Occipital lobe (tissue), 2 donors: ENCODE data around the gene EIF3I. TPM values are rescaled to one million over a fixed set of nuclear protein-coding genes. Genes with fewer than 3 reads are reported as not detected.

Experiments
- DNase-seq: peaks from one replicate; lab custom pipeline; 2025; lab: John Stamatoyannopoulos, UW
- total RNA-seq: library from RNA; depleted of rRNA; stranded (reverse); fragments of >200 nt; gene quantifications from one replicate; pipeline ENCODE4 v1.2.3, GENCODE V29; 2014

The EIF3I gene
- total RNA-seq: 79.7 TPM

DNA sequence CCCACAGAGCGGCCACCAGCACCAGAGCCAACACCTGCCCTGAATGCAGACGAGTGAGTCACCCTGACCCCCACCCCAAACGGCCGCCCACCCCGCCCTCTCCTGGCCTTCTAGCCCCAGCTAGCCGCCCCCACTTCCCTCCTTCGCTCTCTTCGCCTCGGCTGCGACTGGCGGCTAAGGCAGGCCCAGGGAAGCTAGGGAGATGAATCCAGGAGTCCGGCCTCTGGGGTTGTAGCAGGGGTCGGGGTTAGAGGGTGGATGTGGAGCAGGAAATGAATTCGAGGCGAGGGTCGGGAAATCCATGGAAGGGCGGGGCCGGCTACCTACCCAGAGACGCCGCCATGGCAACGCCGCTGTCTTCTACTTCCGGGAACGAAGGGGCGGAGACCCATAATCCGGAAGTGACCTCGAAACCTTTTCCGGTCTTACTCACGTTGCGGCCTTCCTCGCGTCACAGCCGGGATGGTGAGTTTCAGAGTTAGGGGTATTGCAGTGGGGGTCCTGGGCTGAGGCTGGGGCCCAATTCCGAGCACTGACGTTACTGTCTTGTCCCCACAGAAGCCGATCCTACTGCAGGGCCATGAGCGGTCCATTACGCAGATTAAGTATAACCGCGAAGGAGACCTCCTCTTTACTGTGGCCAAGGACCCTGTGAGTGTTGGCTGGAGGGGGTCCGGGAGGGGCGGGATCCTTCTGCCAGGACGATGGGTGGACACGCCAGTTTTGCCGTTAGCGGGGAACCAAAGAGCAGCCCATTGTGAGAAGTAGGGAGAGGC is at the start of gene EIF3I, which contains the start of gene TMEM234:
EIF3I (plus strand) TSS at position 428 of the 776 bp plus-strand sequence; CDS start at position 463, 35 bp downstream.
TMEM234 (minus strand) TSS at position 374 of the 776 bp plus-strand sequence; CDS start at position 343, 31 bp downstream.
- DNase-seq: peak; percentile 90

DNA sequence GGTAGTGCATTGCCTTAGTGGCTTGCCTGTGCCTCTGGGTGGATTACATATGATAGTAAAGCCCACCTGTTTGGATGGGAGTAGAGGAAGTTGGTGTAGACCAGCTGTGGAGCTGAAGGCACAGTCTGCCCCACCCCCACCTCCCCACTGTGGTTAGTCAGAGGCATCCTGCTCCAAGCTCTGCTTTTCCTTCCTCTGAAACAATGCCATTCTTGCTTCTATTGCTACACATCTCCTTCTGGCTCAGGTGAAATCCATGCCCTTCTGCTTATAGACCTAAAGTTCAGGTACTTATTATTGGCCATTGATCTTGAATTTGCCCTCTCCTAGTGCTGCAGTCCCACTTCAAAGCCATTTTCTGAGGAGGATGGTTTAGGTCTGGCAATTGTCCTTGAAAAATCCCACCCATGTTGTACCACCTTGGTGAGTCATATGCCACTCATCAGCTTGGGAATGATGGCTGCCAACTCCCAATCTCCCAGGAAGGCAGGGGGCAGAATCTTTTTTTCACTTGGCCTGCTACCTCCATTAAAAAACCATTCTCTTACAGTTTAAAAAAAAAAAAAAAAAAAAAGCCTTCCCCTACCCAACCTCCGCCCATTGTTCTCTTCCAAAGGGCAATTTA is 49.5 kb upstream of the EIF3I start:
- no peak for DNase-seq

DNA sequence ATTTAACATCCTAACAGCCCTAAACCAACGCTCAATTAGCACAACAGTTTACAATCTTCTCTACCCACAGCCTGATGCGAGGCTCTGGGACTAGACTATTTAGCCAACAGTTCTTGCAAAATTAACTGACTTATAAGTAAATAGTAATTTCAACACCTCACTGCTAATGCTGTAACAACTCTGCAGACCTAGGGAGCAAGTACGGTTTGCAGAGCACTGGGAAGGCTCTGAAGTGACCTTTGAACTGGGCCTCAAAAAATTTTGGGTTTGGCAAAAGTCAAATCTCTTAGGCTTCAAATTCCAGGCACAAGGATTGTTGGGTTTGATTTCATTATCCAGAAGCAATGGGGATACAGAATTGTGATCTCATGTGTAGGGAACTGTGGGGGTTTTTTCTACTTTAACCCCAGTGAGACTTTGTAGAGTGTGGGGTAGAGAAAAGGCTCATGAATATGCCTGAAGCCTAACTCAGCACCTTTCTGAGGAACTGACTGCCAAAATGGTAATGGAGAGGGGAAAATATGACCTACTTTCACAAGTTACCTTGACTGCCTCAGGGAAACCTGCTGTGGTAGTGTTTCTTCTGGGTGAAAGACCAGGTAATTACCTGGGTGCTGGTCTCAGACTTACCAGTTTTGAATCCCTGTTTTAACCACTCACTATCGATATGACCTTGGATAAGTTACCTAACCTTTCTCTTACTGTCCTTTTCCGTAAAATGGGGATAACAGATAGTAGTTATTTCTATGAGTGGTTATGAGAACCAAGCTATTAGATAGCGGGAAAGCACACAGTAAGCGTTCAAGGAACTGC is 43.6 kb upstream of the EIF3I start:
- DNase-seq: no peak

DNA sequence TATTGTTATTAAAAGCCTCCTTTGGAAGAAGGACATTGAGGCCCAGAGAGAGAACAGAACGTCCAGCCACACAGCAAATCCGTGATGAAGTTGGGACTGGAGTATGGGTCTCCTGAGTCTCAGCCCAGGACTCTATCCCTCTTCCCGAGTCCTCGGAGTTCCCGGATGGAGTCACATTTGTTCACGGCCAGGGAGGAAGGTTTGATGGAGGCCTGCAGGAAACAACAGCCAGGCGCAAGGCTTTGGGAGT is 43.1 kb upstream of the EIF3I start:
- DNase-seq: no peak

DNA sequence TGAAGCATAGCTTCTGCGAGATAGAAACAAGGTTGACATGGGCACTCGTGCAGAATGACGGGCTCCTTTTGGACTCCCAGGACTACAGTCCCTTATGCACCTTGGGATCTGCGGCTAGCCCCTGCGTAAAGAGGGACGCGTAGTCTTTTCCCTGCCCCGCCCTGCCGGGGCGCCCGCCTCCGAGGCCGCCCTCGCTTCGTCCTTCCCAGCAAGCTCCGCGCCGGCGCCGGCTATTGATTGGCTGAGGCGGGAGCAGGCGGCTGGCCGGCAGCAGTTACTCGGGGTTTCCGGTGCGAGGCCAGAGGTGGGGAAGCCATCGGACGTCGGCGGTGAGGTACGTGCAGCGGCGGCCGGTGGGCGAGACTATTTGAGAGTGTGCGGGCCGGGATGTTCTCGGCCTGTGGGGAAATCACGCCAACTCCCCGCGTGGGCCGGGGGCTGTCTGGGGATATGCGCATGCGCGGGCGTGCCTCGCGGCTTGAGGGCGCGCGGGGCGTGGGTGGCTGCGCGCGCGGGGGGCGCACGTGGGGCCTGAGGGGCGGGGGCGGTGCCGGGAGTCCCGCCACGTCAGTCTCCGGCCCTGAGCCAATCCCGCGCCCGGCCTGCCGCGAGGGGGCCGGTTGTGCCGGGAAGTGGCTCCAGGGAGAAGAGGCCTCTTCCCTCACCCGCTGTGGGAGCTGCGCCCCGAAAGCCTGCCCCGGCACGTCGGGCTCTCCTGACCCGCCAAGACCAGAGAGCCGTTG is 42.6 kb upstream of the EIF3I start, which contains the start of gene TXLNA:
TXLNA (plus strand) TSS at position 233 of the 743 bp plus-strand sequence. CDS start 671 bp downstream, outside the sequence.
- peak; percentile 91 for DNase-seq

DNA sequence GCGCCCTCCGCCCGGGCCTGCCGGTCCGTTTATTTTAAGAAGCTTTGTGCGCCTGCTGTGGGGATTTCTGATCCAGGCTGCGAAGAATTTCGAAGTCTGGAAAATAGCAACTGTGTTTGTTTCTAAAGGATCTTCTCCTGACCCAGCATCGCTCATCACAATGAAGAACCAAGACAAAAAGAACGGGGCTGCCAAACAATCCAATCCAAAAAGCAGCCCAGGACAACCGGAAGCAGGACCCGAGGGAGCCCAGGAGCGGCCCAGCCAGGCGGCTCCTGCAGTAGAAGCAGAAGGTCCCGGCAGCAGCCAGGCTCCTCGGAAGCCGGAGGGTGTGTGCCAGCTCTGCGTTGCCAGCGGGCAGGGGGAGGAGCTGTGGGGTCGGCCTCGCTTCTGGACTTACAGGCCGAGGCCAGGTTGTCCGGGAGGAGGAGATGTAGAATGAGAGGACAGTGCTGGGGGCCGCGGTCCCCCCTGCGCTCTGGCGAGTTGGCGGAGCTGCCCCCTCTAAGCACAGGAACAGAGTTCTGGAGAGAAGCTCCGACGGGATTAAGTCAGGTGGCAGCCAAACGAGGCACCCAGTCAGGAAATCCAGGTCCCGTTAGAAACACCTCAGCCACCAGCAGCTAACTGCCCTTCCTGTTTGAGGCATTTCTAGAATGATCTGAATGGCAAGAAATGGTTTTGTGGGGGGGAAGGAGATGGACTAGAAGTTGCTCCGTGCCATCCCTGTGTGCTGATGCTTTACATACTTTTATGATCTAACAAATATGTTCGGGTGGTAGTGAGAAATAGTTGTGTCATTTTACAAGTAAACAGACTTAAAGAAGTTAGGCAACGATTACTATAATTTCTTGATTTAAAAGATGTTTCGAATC is 41.8 kb upstream of the EIF3I start:
- DNase-seq: no peak

DNA sequence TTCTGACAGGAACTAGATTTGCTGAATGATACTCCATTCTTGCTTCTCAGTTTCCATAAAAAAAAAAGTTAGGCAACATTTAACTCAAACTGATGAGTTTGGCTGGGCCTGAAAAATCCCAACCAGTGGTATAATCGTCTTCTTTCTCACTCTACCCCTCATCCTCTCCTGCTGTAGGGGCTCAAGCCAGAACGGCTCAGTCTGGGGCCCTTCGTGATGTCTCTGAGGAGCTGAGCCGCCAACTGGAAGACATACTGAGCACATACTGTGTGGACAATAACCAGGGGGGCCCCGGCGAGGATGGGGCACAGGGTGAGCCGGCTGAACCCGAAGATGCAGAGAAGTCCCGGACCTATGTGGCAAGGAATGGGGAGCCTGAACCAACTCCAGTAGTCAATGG is 41.1 kb upstream of the EIF3I start:
- no peak for DNase-seq

DNA sequence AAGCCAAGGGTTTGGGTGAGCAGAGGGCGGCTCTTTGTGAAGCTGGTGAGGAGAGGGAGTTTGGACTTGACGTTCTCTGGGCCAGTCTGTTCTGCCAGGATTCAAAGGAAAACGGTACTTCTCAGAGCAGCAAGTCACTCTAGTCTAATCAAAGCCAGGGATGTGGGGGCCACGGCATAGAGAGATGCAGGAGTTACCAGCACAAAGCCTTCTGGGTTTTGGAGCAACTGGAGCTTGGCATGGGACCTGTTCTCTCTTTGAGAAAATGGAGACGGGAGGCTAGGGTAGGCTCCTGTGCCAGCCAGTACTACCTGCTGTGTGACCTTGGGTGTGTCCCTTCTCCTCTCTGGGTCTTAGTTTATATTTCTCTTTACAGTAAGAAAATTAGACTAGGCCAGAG is 40.6 kb upstream of the EIF3I start:
- no peak for DNase-seq

DNA sequence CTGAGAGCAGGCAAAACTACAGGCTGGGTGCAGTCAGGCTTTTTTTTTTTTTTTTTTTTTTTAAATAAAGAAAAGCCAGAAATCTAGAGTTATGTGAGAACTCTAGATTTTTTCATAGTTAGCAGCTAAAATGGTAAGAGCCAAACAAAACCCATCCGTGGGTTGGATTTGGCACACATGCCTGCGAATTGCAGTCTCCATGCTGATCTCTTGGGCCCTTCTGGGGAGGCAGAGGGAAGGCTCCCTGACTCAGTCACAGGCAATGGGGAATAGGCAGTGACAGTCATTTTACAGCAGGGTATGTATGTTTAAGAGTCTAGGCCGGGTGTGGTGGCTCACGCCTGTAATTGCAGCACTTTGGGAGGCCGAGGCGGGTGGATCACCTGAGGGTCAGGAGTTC is 40.1 kb upstream of the EIF3I start:
- DNase-seq: no peak

DNA sequence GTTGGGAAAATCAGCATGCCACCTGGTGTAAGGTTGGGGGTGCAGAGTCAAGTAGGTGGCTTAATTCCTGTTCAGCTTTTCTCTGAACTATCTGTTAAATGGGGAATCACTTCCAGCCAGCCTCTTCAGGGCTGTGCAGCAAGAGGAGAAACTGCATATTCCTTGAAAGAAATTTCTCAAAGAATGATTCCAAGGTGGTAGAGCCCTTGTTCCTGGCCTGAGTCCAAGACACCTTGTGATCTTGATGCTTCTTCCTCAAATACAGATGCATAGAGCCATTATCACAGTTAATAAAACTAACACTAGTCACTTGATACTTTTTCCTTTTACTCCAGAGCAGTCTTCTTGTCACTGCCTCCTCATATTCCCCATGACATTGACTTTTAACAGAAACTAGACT is 37.6 kb upstream of the EIF3I start:
- no peak for DNase-seq

DNA sequence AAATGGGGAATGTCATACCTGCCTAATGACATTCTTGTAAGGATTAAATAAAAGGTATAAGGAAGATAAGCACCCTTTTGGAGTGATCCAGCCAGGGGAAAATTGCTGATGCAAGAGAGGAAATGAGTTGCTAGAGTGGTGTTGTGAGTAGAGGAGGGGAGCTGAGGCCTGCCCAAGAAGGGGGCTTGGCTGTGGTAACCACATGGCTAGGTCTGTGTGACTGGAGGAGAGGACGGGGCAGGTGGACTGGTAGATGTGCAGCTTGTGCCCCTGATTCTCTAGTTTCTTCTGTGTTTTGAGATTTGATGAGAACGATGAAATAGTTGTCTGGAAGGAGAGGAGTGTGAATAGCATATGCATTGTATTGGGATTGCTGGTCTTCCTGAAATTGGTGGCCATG is 36.1 kb upstream of the EIF3I start:
- no peak for DNase-seq

DNA sequence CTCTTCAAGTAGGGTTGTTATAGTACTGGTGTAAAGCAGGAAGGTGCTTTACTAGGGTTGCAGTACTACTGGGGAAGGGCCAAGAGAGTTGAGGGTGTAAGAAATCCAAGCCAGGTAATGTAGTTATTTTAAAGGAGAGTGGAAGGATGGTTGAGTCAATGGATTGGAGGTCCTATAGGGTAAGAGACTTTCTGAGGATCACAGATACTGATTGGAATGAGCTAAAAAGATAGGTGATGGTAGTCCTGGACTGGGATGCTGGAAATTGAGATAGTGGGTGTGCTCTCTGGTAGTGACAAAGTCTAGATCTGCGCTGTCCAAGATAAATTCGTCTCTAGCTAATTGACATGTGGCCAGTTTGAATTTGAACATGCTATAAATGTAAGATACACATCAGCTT is 35.7 kb upstream of the EIF3I start:
- DNase-seq: no peak

DNA sequence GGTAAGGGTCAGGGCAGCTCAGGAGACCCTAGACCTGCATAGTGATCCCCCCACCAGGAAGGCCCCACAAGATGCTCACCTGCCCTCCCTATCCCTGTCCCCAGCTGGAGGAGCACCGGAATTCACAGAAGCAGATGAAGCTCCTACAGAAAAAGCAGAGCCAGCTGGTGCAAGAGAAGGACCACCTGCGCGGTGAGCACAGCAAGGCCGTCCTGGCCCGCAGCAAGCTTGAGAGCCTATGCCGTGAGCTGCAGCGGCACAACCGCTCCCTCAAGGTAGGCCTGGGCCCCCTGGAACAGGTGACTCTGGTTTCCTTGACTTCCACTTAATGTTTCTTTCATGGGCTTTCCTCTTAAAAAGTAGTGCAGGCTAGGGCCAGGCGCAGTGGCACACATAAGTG is 34.4 kb upstream of the EIF3I start:
- DNase-seq: no peak

DNA sequence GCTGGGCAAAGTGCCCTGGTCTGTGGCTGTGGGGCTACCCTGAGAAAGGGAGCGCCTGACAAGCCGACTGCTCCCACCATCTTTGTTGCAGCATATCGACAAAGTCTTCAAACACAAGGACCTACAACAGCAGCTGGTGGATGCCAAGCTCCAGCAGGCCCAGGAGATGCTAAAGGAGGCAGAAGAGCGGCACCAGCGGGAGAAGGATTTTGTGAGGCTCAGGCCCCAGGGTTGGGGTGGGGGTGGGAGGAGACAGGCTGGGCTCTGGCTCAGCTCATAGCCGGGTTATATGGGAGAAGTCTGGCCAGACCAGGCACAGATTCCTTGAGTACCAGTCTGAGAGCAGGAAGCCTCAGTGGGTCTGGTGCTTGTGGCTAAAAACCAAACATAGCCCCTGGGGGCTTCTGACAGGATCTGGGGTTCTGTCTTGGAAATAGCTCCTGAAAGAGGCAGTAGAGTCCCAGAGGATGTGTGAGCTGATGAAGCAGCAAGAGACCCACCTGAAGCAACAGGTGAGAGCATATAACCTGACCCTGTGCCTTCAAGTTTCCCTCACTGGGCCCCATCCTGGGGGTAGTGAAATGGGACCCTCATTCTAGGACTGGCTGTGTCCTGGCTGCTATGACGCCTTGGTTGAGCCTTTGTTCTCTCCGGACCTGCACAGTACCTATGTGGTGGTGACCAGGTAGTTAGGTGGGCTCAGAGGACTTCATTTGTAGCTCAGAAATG is 29.8 kb upstream of the EIF3I start:
- DNase-seq: no peak

DNA sequence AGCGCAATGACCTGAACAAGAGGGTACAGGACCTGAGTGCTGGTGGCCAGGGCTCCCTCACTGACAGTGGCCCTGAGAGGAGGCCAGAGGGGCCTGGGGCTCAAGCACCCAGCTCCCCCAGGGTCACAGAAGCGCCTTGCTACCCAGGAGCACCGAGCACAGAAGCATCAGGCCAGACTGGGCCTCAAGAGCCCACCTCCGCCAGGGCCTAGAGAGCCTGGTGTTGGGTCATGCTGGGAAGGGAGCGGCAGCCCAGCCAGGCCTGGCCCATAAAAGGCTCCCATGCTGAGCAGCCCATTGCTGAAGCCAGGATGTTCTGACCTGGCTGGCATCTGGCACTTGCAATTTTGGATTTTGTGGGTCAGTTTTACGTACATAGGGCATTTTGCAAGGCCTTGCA is 27.2 kb upstream of the EIF3I start:
- DNase-seq: no peak

DNA sequence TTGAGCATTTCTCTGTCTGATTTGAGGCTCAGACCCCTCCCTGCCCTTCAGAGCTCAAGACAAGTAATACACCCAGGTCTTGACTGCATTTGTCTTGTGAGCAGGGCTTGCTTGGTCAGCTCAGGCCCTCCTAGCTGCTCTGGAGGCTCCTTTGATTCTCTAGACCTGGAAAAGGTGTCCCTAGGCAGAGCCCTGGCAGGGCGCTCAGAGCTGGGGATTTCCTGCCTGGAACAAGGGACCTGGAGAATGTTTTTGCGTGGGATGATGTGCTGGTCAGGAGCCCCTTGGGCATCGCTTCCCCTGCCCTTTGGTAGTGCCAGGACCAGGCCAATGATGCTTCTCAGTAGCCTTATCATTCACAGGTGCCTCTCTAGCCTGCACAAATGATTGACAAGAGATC is 26.7 kb upstream of the EIF3I start:
- no peak for DNase-seq

DNA sequence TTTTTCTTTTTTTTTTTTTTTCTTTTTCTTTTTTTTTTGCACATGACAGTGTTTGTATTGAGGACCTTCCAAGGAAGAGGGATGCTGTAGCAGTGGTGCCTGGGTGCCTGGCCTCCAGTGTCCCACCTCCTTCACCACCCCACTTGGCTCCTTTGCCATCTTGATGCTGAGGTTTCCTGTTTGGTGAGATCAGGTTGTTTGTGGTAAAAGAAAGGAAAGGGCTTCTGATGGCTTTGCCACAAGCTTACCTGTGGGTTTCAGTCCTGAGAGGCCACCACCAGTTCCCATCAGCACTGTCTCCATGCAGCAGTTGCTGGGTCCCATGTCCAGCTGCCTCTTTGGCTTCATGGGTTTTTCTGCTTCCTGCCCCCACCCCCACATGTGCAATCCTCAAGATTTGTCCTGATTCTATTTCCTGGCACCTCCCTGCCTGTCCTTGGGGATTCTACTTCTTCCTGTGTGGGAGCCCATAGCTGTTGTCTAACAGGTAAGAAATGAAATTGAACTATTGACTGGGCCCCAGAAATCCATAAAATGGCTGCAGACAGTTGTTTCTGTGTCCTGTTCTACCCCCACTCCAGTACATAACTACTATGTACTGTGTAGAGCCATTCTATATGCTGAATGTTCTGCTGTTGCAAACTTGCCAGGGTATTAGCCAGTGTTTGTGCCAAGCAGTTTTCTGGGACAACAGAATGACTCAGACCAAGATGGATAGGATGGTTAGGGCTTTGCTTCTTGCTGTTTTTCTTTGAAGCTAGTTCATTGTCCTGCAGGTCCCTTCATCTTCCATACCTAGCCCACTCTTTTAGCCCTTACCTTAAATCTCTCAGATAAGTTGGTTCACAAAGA is 26.0 kb upstream of the EIF3I start:
- no peak for DNase-seq

DNA sequence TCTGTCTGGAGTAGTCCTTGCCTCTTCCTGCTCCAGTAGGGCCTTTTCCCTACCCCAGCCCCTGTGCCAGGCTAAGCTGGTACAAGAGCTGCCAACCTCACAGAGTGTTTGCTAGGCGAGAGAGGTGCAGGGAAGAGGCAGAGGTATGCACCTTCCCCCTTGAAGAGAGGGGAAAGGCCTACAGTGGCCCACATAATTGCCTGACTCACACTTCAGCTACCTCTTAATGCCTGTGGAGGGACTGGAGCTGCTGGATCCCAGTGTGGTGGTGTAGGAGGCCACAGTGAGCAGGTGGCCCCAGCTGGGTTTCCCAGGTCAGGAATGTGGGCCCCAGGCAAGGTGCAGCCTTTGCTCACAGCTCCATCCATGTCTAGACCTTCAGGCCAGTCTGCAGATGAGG is 25.1 kb upstream of the EIF3I start:
- DNase-seq: no peak

DNA sequence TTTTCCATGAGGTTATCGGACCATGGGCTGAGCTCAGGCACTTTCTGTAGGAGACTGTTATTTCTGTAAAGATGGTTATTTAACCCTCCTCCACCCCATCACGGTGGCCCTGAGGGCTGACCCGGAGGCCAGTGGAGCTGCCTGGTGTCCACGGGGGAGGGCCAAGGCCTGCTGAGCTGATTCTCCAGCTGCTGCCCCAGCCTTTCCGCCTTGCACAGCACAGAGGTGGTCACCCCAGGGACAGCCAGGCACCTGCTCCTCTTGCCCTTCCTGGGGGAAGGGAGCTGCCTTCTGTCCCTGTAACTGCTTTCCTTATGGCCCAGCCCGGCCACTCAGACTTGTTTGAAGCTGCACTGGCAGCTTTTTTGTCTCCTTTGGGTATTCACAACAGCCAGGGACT is 24.4 kb upstream of the EIF3I start:
- no peak for DNase-seq
